IPS-18c (cell line): ENCODE data around the gene SLC25A22.
A peak's percentile ranks its signal among the peaks of the same experiment; 100 is the strongest.

ENCODE experiments used
- H3K4me3 ChIP-seq: 2 replicates; pipeline ENCODE4 v1.7.0; 2013; ENCODE audit warnings: low read depth, mild to moderate bottlenecking, low read length, moderate library complexity; ENCODE audit not compliant: insufficient read depth
- H3K9me3 ChIP-seq: one replicate; pipeline ENCODE4 v1.6.1; 2013; ENCODE audit warnings: mild to moderate bottlenecking, low read length, moderate library complexity; ENCODE audit not compliant: control insufficient read depth, insufficient read depth

Gene SLC25A22

GRCh38 chr11:836700-837099 is 38.6 kb upstream of the SLC25A22 start:
- no peak overlapping the region for H3K4me3 ChIP-seq
- peaks cover 2% of the 10 kb centered on the region for H3K9me3 ChIP-seq

- peaks cover 2% of the 10 kb centered on the region for H3K9me3 ChIP-seq
- H3K4me3 ChIP-seq: no peak overlapping the region
These were observed 38.2 kb upstream of the SLC25A22 start for GRCh38 chr11:836274-836673.

- Histone ChIP-seq H3K9me3 (peaks cover 5% of the 10 kb centered on the region), H3K4me3 (no peak overlapping the region)
These were observed 36.6 kb upstream of the SLC25A22 start for GRCh38 chr11:834371-835316.

GRCh38 chr11:833849-834311 is 35.8 kb upstream of the SLC25A22 start:
- peaks cover 5% of the 10 kb centered on the region for H3K9me3 ChIP-seq
- peak overlapping the region; percentile 66 for H3K4me3 ChIP-seq

- peak overlapping the region; percentile 66 for H3K4me3 ChIP-seq
- peaks cover 5% of the 10 kb centered on the region for H3K9me3 ChIP-seq
These were observed 35.2 kb upstream of the SLC25A22 start for GRCh38 chr11:833114-833791.

DNA sequence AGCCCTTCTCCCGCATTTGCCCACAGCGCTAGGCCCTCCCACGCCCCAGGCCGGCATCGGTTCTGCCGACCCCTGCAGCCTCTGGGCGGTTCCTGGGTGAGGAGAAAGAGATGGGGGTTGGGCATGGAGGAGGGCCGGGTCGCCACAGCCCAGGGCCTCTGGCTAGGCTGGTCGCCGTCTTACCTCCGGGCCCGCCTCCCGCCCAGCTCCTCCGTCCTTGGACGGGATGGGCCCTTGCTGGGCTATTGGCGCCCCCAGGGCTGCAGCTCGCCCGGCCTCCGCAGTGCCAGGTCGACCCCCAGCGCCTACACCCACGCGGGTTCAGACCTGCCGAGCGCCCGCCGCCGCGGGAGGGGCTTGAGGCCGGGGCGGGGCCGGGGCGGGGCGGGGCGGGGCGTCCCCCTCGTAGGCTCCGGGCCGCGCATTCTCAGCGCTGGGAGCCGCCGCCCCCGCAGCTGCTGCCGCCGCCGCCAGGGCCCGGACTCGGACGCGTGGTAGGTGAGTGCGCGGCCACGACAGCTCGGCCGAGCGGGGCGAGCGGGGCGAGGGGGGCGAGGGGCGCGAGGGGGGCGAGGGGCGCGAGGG is 34.5 kb upstream of the SLC25A22 start, which contains the start of gene CD151:
Gene CD151 (plus strand): TSS at position 424 of the 585 bp plus-strand sequence. CDS start 3,118 bp downstream, outside the sequence.
- Histone ChIP-seq H3K9me3 (peaks cover 5% of the 10 kb centered on the region), H3K4me3 (peak within 1 kb of the TSS; percentile 66)

- H3K4me3 ChIP-seq: peak overlapping the region; percentile 49
- H3K9me3 ChIP-seq: peaks cover 5% of the 10 kb centered on the region
These were observed 34.0 kb upstream of the SLC25A22 start for GRCh38 chr11:831961-832528.

DNA sequence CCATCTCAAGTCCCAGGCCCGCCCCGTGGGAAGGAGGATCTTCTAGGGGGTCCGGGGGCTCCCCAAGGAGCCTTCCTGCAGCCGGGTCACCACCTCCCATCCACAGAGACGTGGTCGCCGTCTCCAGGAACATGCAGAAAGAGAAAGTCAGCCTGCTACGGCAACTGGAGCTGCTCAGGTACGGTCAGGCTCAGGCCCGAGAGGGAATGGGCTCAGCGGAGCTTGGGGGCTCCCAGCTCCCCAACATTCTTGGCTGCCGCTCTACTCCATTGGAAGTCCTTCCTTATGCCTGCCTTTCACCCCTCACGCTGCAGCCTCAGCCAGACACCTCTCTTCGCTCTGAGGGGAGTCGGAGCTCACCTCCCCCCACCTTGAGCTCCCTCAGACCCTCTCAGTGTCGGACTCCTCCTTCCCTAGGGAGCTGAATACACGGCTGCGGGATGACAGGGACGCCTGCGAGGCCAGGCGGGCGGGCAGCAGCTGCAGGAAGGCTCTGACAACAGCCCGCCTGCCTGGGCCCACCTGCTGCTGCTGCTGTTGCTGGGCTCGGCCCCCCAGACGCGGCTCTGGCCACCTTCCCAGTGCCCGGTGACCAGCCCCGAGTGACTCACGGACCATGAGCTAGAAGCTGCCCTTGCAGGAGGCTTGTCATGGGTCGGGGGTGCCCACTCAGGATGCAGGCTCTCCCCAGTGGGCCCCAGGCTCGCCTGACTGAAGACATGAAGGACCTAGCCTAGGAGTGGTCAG is 33.2 kb upstream of the SLC25A22 start:
- Histone ChIP-seq H3K9me3 (peaks cover 5% of the 10 kb centered on the region), H3K4me3 (peak overlapping the region; percentile 59)

GRCh38 chr11:830295-831117 is 32.4 kb upstream of the SLC25A22 start:
- Histone ChIP-seq H3K4me3 (peak overlapping the region; percentile 59), H3K9me3 (peaks cover 5% of the 10 kb centered on the region)

GRCh38 chr11:829847-830294 is 31.8 kb upstream of the SLC25A22 start:
- peak overlapping the region; percentile 49 for H3K4me3 ChIP-seq

DNA sequence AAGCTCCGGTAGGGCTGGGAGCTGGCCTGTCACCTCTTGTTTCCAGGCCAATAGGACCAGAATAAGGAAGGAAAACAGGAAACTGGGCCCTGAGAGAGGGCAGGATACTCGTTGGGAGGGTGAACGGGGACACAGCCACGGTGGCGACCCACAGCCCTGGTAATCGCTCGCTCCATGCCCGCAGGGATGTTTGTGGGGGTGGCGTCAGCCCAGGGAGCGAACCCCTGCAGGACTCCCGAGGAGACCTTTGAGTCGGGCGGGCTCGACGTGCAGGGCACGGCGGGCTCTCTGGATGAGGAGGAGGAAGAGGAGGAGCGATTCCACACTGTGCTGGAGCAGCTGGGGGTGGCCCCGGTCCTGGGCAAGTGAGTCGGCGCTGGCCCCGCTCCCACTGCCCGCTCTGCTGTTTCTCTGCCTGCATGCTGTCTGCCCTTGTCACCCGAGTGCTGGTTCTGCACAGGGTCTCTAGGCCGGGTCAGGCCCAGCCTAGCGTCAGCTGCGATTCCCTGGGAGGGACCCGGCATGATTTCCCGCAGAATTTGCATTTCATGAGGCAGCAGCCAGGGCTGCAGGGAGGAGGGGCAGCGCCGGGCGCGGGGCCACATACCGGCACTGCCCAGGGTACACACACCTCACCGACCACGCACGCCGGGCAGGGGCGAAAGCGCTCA is 31.2 kb upstream of the SLC25A22 start:
- Histone ChIP-seq H3K4me3 (peak overlapping the region; percentile 49), H3K9me3 (peaks cover 4% of the 10 kb centered on the region)

More at GRCh38 chr11:829847-830294, 31.8 kb upstream of the SLC25A22 start:
- H3K9me3 ChIP-seq: peaks cover 5% of the 10 kb centered on the region

DNA sequence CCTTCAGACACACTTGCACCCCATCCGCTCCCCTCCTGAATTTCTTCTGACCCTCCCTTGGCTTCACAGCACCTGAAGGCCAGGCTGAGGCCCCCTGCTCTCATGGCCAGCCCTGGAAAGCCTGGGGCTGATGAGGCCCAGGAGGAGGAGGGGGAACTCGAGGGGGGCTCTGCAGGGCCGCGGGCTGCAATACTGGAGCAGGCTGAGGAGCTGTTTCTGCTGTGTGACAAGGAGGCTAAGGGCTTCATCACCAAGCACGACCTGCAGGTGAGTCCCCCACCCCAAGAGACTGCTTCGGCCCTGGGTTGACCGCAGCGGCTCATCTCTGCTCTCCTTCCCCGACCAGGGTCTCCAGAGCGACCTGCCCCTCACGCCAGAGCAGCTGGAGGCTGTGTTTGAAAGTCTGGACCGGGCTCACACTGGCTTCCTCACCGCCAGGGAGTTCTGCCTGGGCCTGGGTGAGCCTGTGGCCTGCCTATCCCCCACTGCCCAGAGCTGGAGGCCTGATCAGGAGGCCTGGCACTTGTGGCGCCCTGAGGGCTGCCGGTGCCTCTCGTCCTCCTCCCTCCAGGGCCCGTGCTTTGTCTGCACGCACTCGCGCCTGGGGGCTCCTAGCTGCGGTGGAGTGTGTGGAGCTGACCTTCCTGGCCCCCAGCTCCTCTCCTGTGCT is 30.6 kb upstream of the SLC25A22 start:
- Histone ChIP-seq H3K4me3 (peak overlapping the region; percentile 57), H3K9me3 (peaks cover 3% of the 10 kb centered on the region)

- Histone ChIP-seq H3K9me3 (peaks cover 3% of the 10 kb centered on the region), H3K4me3 (peak within 1 kb of the TSS; percentile 57)
These were observed 29.8 kb upstream of the SLC25A22 start, which contains the start of gene CRACR2B for GRCh38 chr11:827897-828192. CRACR2B (plus strand) TSS chr11:827919; CDS start chr11:828608, 689 bp downstream.

- peaks cover 3% of the 10 kb centered on the region for H3K9me3 ChIP-seq
- peak overlapping the region; percentile 57 for H3K4me3 ChIP-seq
These were observed 29.2 kb upstream of the SLC25A22 start for GRCh38 chr11:827146-827896.
